ENCODE results near the gene FAM24A. TPM values are rescaled to one million over a fixed set of nuclear protein-coding genes. Genes with fewer than 3 reads are reported as not detected.

Gene FAM24A
- total and polyA plus RNA-seq, 2 experiments from 2014 or later = not detected

- no peak for TF ChIP-seq ZNF462 (CRISPR knock-in tag; IDR thresholded peaks at IDR 0.05)
Measured at GRCh38 chr10:122931088-122931906, 20.9 kb downstream of the FAM24A start (continued).

GRCh38 chr10:122939133-122939855 lies 28.9 kb downstream of the FAM24A start:
- Histone ChIP-seq H3F3A (replicated peaks; ENCODE audit: low read depth) (no peaks in the 10 kb centered on the region), H3K4me2 (no peak overlapping the region), H3K4me3 (no peak overlapping the region), H4K20me1 (replicated peaks; ENCODE audit: insufficient read depth) (peaks cover 6% of the 10 kb centered on the region; the same call in 1 of the 2 replicates), H3K36me3 (ENCODE audit: insufficient read depth) (peaks cover 3% of the 10 kb centered on the region; the same call in 1 of the 2 replicates), H3K79me2 (replicated peaks; ENCODE audit: insufficient read depth) (no peaks in the 10 kb centered on the region), H3K4me1 (ENCODE audit: insufficient read depth) (no peaks in the 10 kb centered on the region), H2AFZ (no peak overlapping the region), H3K27me3 (ENCODE audit: insufficient read depth) (no peaks in the 10 kb centered on the region), H3K9me2 (ENCODE audit: insufficient read depth) (no peaks in the 10 kb centered on the region), H3K27ac (ENCODE audit: low read depth) (no peak overlapping the region)
- DNase-seq (ENCODE audit: low spot score) = no peak
- H3K9me3 Mint-ChIP-seq = no peaks in the 10 kb centered on the region
- H3K36me3 Mint-ChIP-seq (ENCODE audit: low read depth) = peaks cover 11% of the 10 kb centered on the region; the same call in 2 of the 3 replicates
- H3K4me3 Mint-ChIP-seq = no peak overlapping the region
- H3K27ac Mint-ChIP-seq = no peak overlapping the region
- no peak for ATAC-seq
- no peaks in the 10 kb centered on the region for H3K27me3 Mint-ChIP-seq (ENCODE audit: insufficient read depth, low read depth, poor library complexity)
- H3K4me1 Mint-ChIP-seq = no peaks in the 10 kb centered on the region
- TF ChIP-seq EZH2phosphoT487 (IDR thresholded peaks at IDR 0.05; ENCODE audit: unreplicated experiment) = no peak
- no peak for TF ChIP-seq ZNF331 (CRISPR knock-in tag; IDR thresholded peaks at IDR 0.05; ENCODE audit: low read depth)
- TF ChIP-seq JUNB (IDR thresholded peaks at IDR 0.05; ENCODE audit: unreplicated experiment) = no peak
- TF ChIP-seq ZNF114 (CRISPR knock-in tag; IDR thresholded peaks at IDR 0.05) = no peak
- TF ChIP-seq CTCF (conservative IDR thresholded peaks at IDR 0.05; ENCODE audit: low read depth in 2 of 2) = no peak
- TF ChIP-seq POLR2AphosphoS5 (IDR thresholded peaks at IDR 0.05; ENCODE audit: low read depth) = no peak
- no peak for TF ChIP-seq CREB1 (CRISPR knock-in tag; IDR thresholded peaks at IDR 0.05; ENCODE audit: low read depth)
- no peak for TF ChIP-seq ETS1 (IDR thresholded peaks at IDR 0.05)
- no peak for TF ChIP-seq REST (IDR thresholded peaks at IDR 0.05; ENCODE audit: unreplicated experiment)

Measured in GM23338 (cell line).